AG09319 (cell line): Measurements from ENCODE around the gene BRPF3.
"Not testable (repeated sequence)": the region's sequence is repeated elsewhere in the genome, so short reads cannot be mapped to it uniquely, and the experiment has no call there.

ENCODE experiments used
- DNase-seq: peaks from one replicate; pipeline ENCODE4 v3.0.0-alpha.2; 2010; ENCODE audit warnings: low read depth; ENCODE audit errors: extremely low read depth
- TF ChIP-seq, protein P1 (sequence below): IDR thresholded peaks from 2 replicates; pipeline ENCODE4 v1.5.1; 2011; ENCODE audit warnings: low read depth, mild to moderate bottlenecking, inconsistent platforms, low read length, moderate library complexity

BRPF3 gene

DNA sequence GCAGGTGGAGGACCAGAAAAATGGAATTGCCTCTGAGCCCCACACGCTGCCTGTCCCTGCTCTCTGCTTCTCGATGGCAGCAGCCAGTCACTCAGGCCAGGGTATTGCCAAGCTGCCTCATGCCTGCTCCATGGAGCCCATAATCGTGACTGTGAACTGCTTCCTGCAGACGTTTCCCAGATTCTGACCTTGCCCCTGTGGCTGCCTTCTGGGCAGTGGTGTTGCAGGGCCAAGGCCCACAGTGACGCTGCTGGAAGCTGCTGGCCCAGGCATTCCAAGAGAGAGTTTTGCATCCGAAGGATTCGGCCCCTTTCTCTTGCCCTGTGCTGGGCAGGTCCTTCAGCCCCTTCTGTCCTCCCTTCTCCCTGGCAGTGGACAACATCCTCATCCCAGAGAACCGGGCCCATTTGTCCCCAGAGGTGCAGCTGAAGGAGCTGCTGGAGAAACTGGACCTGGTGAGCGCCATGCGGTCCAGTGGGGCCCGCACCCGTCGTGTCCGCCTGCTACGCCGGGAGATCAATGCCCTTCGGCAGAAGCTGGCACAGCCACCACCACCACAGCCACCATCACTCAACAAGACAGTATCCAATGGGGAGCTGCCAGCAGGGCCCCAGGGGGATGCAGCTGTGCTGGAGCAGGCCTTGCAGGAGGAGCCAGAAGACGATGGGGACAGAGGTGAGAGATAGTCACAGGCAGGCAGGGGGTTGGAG is 14.5 kb downstream of the BRPF3 start:
- no peak for DNase-seq
- TF ChIP-seq, protein P1, sequence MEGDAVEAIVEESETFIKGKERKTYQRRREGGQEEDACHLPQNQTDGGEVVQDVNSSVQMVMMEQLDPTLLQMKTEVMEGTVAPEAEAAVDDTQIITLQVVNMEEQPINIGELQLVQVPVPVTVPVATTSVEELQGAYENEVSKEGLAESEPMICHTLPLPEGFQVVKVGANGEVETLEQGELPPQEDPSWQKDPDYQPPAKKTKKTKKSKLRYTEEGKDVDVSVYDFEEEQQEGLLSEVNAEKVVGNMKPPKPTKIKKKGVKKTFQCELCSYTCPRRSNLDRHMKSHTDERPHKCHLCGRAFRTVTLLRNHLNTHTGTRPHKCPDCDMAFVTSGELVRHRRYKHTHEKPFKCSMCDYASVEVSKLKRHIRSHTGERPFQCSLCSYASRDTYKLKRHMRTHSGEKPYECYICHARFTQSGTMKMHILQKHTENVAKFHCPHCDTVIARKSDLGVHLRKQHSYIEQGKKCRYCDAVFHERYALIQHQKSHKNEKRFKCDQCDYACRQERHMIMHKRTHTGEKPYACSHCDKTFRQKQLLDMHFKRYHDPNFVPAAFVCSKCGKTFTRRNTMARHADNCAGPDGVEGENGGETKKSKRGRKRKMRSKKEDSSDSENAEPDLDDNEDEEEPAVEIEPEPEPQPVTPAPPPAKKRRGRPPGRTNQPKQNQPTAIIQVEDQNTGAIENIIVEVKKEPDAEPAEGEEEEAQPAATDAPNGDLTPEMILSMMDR, result no peak

DNA sequence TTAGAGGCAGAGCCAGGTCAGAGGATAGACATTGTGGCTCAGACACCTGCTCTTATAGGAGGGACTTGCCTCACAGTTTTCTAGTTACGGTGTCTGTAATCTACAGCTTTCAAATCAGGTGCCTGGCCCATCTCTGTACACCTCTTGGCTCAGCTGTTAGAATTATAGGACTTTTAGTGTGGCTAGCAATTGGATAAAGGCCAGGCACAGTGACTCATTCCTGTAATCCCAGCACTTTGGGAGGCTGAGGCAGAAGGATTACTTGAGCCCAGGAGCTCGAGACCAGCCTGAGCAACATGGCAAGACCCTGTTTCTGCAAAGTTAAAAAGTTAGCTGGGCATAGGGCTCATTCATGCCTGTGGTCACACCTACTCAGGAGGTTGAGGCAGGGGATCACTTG is 20.0 kb downstream of the BRPF3 start:
- TF ChIP-seq, protein P1, result no peak
- DNase-seq, result no peak

DNA sequence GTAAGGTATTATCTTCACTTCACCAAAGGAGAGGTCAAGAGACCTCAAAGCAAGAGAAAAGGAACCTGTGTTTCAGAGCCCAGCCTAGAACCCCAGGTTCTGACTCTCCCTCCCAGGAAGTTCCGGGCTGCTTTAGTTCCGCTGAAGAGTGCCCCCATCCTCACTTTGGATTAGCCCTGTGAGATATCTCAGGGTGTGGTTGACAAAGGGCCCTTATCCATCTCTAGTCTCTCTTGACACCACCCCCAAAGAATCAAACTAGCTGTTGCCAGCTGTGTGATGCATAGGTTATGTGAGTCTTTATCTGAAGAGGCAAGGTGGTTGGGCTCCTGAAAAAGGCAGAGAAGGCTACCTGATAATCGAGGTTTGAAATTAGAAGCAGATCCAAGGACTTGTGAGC is 20.6 kb downstream of the BRPF3 start:
- TF ChIP-seq, protein P1, result no peak

DNA sequence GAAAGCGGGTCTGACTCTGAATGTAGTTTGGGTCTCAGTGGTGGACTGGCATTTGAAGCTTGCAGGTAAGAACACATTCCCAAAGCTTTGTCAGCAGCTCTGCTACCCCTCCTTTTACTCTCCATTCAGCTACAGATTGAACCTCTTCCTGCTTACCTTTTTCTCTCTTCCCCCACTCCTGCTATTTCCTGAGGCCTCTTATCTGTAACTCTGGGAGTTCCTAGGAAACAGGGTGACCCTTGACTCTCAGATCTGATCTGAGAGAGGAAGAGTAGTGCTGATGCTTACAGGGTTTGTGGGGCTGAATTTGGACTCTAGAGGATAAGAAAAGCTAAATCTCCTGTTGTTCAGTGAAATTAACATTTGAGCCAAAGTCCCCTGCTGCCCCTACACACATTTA is 21.4 kb downstream of the BRPF3 start:
- no peak for DNase-seq
- TF ChIP-seq, protein P1, result no peak

More for the DNA sequence above, 20.6 kb downstream of the BRPF3 start:
- DNase-seq, result no peak

DNA sequence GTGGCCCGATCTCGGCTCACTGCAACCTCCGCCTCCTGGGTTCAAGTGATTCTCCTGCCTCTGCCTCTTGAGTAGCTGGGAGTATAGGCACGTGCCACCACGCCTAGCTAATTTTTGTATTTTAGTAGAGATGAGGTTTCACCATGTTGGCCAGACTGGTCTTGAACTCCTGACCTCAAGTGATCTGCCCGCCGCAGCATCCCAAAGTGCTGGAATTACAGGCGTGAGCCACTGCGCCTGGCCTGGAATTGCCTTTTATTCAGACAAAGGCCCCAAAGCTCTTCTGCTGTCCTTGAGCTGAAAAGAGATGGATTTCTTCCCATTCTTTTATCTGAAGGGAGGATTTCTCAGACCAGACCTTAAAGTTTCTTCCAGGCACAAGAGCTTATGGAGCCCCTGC is 22.0 kb downstream of the BRPF3 start:
- not testable (repeated sequence) for DNase-seq

DNA sequence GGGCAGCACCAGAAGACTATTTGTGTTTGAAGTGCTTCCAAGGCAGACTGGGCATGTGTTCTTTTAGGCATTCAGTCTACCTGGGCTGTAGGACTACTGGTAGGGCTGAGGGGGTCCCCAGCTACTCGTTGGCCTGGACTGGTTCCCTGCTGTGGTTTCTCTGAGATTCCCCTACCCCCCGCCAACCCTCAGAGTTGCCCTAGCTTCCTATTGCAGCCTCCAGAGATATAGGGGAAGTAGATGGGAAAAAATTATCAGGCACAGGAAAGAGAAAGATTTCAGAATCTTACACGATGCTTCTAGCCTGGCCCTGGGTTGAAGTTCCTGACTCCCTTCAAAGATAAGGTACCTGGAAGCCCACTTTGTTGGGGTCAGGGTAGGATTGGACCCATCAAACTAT is 22.5 kb downstream of the BRPF3 start:
- DNase-seq, result no peak
- TF ChIP-seq, protein P1, result no peak

DNA sequence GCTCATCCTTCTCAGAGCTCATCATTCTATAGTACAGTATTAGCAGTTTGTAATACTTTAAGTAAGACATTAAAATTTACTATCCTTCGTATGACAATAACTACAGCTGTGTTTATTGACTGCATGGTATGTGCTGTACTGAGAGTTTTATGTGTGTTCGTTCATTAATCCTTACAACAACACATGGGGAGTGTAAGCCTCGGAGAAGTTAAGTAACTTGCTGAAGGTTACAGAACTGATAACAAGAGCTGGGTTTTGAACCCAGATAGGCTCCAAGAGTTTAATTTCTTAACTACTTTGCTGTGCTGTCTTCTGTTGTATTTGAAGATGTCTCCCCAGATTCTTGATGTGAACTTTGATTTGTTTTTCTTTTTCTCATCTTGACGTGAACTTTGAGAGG is 23.7 kb downstream of the BRPF3 start:
- no peak for DNase-seq
- TF ChIP-seq, protein P1, result no peak

DNA sequence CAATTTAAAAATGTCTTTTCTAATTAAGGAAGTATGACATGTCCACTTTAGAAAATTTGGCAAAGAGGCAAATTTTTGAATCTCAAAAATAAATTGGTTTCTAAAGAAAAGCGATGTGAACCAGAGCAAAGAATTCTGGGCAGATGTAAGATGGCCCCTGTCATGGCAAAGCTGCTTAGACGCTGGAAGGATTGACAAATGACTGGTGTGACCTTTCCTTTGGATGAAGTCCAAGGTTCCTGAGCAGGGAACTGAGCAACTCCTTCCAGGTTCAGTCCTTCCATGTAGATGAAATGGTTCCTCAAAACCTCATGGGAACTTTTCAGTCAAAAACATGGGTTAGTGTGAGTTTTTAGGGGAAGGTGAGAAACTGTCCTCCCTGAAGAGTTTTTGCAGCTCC is 25.1 kb downstream of the BRPF3 start:
- TF ChIP-seq, protein P1, result no peak

More for the DNA sequence above, 25.1 kb downstream of the BRPF3 start:
- DNase-seq, result no peak
